ENCODE measurements around the gene UBR7. TPM values are rescaled to one million over a fixed set of nuclear protein-coding genes. Genes with fewer than 3 reads are reported as not detected.

UBR7 gene
- total RNA-seq, 1 experiment from 2014 or later: 23.9 TPM

DNA sequence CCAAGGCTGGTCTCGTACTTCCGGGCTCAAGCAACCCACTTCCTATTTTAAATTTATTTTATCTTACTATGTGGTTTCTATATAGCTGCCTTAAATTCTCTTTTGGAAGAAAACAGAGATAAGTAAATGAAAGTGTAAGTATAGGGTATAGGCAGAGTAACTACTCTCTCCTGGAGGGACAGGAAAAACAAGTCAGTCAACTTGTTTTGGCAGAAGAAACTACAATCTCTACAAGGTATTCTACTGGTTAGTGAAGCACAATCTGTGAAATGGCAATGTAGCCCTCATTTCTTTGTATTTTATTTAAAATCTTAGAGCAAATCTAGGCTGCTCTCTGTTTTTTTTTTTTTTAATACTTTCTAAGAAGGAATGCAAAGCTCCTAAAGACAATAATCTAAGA, 55.4 kb downstream of the UBR7 start:
- no peak overlapping the region for H3K27ac ChIP-seq (ENCODE audit: low read depth, low read length)
- H3K4me2 ChIP-seq (ENCODE audit: low read length): no peak overlapping the region
- H2AFZ ChIP-seq (ENCODE audit: low read depth, low read length, poor library complexity, severe bottlenecking): no peak overlapping the region
- no peak for TF ChIP-seq ELF1 (IDR thresholded peaks at IDR 0.05; ENCODE audit: borderline replicate concordance, low read depth)
- TF ChIP-seq TCF7L2 (IDR thresholded peaks at IDR 0.05; ENCODE audit: borderline replicate concordance, extremely low read depth, insufficient read depth, insufficient read length): no peak
- TF ChIP-seq, protein P1, sequence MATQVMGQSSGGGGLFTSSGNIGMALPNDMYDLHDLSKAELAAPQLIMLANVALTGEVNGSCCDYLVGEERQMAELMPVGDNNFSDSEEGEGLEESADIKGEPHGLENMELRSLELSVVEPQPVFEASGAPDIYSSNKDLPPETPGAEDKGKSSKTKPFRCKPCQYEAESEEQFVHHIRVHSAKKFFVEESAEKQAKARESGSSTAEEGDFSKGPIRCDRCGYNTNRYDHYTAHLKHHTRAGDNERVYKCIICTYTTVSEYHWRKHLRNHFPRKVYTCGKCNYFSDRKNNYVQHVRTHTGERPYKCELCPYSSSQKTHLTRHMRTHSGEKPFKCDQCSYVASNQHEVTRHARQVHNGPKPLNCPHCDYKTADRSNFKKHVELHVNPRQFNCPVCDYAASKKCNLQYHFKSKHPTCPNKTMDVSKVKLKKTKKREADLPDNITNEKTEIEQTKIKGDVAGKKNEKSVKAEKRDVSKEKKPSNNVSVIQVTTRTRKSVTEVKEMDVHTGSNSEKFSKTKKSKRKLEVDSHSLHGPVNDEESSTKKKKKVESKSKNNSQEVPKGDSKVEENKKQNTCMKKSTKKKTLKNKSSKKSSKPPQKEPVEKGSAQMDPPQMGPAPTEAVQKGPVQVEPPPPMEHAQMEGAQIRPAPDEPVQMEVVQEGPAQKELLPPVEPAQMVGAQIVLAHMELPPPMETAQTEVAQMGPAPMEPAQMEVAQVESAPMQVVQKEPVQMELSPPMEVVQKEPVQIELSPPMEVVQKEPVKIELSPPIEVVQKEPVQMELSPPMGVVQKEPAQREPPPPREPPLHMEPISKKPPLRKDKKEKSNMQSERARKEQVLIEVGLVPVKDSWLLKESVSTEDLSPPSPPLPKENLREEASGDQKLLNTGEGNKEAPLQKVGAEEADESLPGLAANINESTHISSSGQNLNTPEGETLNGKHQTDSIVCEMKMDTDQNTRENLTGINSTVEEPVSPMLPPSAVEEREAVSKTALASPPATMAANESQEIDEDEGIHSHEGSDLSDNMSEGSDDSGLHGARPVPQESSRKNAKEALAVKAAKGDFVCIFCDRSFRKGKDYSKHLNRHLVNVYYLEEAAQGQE (IDR thresholded peaks at IDR 0.05; ENCODE audit: low read depth): no peak
- no peak for TF ChIP-seq ZFX (IDR thresholded peaks at IDR 0.05)
- TF ChIP-seq, protein P2, sequence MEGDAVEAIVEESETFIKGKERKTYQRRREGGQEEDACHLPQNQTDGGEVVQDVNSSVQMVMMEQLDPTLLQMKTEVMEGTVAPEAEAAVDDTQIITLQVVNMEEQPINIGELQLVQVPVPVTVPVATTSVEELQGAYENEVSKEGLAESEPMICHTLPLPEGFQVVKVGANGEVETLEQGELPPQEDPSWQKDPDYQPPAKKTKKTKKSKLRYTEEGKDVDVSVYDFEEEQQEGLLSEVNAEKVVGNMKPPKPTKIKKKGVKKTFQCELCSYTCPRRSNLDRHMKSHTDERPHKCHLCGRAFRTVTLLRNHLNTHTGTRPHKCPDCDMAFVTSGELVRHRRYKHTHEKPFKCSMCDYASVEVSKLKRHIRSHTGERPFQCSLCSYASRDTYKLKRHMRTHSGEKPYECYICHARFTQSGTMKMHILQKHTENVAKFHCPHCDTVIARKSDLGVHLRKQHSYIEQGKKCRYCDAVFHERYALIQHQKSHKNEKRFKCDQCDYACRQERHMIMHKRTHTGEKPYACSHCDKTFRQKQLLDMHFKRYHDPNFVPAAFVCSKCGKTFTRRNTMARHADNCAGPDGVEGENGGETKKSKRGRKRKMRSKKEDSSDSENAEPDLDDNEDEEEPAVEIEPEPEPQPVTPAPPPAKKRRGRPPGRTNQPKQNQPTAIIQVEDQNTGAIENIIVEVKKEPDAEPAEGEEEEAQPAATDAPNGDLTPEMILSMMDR (IDR thresholded peaks at IDR 0.05 in 2 of 3, conservative IDR thresholded peaks at IDR 0.05 in 1 of 3; ENCODE audit: borderline replicate concordance in 1 of 3, insufficient read depth in 1 of 3, low read depth in 2 of 3, low read length in 2 of 3): no peak
- no peak for TF ChIP-seq ZNF274 (IDR thresholded peaks at IDR 0.05; ENCODE audit: low read depth, low read length)
- TF ChIP-seq EZH2phosphoT487 (IDR thresholded peaks at IDR 0.05; ENCODE audit: borderline replicate concordance): no peak
- no peak for TF ChIP-seq JUND (IDR thresholded peaks at IDR 0.05)
- no peak for TF ChIP-seq POLR2A (IDR thresholded peaks at IDR 0.05; ENCODE audit: borderline replicate concordance, extremely low read depth, insufficient read depth, insufficient read length)
- no peak for TF ChIP-seq EGR1 (IDR thresholded peaks at IDR 0.05; ENCODE audit: low read depth)
- H3K9me2 ChIP-seq (ENCODE audit: insufficient read depth): no peaks in the 10 kb centered on the region
- no peaks in the 10 kb centered on the region for H3K9me3 ChIP-seq (ENCODE audit: control insufficient read depth in 1 of 2, insufficient read depth in 1 of 2, low read depth in 1 of 2, low read length in 2 of 2)
- H3K79me2 ChIP-seq (ENCODE audit: insufficient read depth, low read length): peaks cover 13% of the 10 kb centered on the region; the same call in 1 of the 2 replicates
- DNase-seq (ENCODE audit: low read depth, low spot score): no peak
- no peaks in the 10 kb centered on the region for H3K27me3 ChIP-seq (ENCODE audit: insufficient read depth, low read length)
- H3K4me1 ChIP-seq (ENCODE audit: control insufficient read depth in 1 of 2, insufficient read depth in 2 of 2, low read length in 2 of 2): peaks cover 22 to 38% of the 10 kb centered on the region in 2 experiments
- ATAC-seq: no peak
- no peaks in the 10 kb centered on the region for H4K20me1 ChIP-seq (ENCODE audit: insufficient read depth)
- BruUV-seq (replicated peaks): no TSS peak
- POLR2A ChIA-PET: no interaction called here
- RAD21 ChIA-PET (ENCODE audit: low non-redundant PET in 1 of 2, low total read pairs in 2 of 2, uncharacterized antibody in 2 of 2, unreplicated experiment in 2 of 2): no interaction called here
- no peaks in the 10 kb centered on the region for H3K36me3 ChIP-seq (ENCODE audit: control insufficient read depth in 1 of 2, insufficient read depth in 2 of 2, low read length in 2 of 2)
- H3K4me3 ChIP-seq (replicated peaks in 1 of 2; ENCODE audit: low read depth in 1 of 2, low read length in 2 of 2): no peak overlapping the region
- CTCF ChIA-PET: no interaction called here
- intact Hi-C loops (cut with micrococcal nuclease): no loop called here
- H3K9ac ChIP-seq (ENCODE audit: low read length): no peak overlapping the region
